CD4-positive, alpha-beta memory T cell (primary cell): ENCODE data around the gene UNKL. TPM values are rescaled to one million over a fixed set of nuclear protein-coding genes. Genes with fewer than 3 reads are reported as not detected.

ENCODE experiments used
- CTCF ChIA-PET: fragments of 350-600 bp; sonication (Branson Sonifier 250); formaldehyde crosslinking; loops from one replicate; lab custom pipeline; 2021; ENCODE audit warnings: inconsistent platforms; ENCODE audit not compliant: partially characterized antibody; lab: Charles Lee
- POLR2A ChIA-PET: fragments of 350-600 bp; sonication (Branson Sonifier 250); formaldehyde crosslinking; loops from one replicate; lab custom pipeline; 2021; ENCODE audit not compliant: partially characterized antibody; lab: Charles Lee
- DNase-seq, 5 donors: peaks; one replicate each; pipeline versions ENCODE4 v3.0.0 to v3.0.0-alpha.2; 2020 to 2022; ENCODE audit warnings: mixed read lengths in 1 of 5
- H3K27ac ChIP-seq: one replicate; pipeline ENCODE4 v1.7.0; 2013; ENCODE audit warnings: low read depth, low read length
- H3K27me3 ChIP-seq: 2 replicates; pipeline ENCODE4 v1.7.0; 2013; ENCODE audit warnings: mild to moderate bottlenecking, low read length, moderate library complexity; ENCODE audit not compliant: insufficient read depth
- H3K36me3 ChIP-seq: 2 replicates; pipeline ENCODE4 v1.7.0; 2013; ENCODE audit warnings: mild to moderate bottlenecking, low read length, moderate library complexity; ENCODE audit not compliant: insufficient read depth
- H3K4me1 ChIP-seq: 2 replicates; pipeline ENCODE4 v1.7.0; 2013; ENCODE audit warnings: mild to moderate bottlenecking, low read length, moderate library complexity; ENCODE audit not compliant: insufficient read depth
- H3K4me3 ChIP-seq, 2 donors: one replicate each; pipeline ENCODE4 v1.7.0; 2013; ENCODE audit warnings: low read length in 2 of 2, mild to moderate bottlenecking in 1 of 2
- H3K9me3 ChIP-seq, 2 donors: one replicate each; pipeline ENCODE4 v1.7.0; 2013; ENCODE audit warnings: low read length in 2 of 2, control low read depth in 1 of 2; ENCODE audit not compliant: control insufficient read depth in 1 of 2
- H3K27ac Mint-ChIP-seq, 7 donors: one replicate each; pipeline ENCODE4 v1.8.0; 2020 to 2021; ENCODE audit warnings: mixed read lengths in 7 of 7, mild to moderate bottlenecking in 6 of 7, inconsistent platforms in 3 of 7, moderate library complexity in 3 of 7
- H3K27me3 Mint-ChIP-seq, 2 donors: one replicate each; pipeline ENCODE4 v1.8.0; 2020 to 2021; ENCODE audit warnings: mixed read lengths in 2 of 2
- H3K36me3 Mint-ChIP-seq, 2 donors: one replicate each; pipeline ENCODE4 v1.8.0; 2020 to 2021; ENCODE audit warnings: mixed read lengths in 2 of 2, inconsistent platforms in 1 of 2, mild to moderate bottlenecking in 1 of 2
- H3K4me1 Mint-ChIP-seq, 4 donors: one replicate each; pipeline ENCODE4 v1.8.0; 2020 to 2021; ENCODE audit warnings: mixed read lengths in 4 of 4, mild to moderate bottlenecking in 1 of 4
- H3K4me3 Mint-ChIP-seq, 8 donors: one replicate each; pipeline ENCODE4 v1.8.0; 2020 to 2021; ENCODE audit warnings: mixed read lengths in 8 of 8, mild to moderate bottlenecking in 7 of 8, moderate library complexity in 6 of 8, inconsistent platforms in 3 of 8
- H3K9me3 Mint-ChIP-seq, 8 donors: one replicate each; pipeline ENCODE4 v1.8.0; 2020 to 2021; ENCODE audit warnings: mixed read lengths in 8 of 8, mild to moderate bottlenecking in 5 of 8, inconsistent platforms in 3 of 8, moderate library complexity in 1 of 8
- intact Hi-C: fragments of 100-400 bp; cut with micrococcal nuclease; formaldehyde crosslinking; loops from one replicate; pipeline ENCODE4 v1.15.1; 2023
- polyA plus RNA-seq, 2 donors: library from polyadenylated mRNA; unstranded; fragments of 300-500 nt; fragmentation: Illumina TruSeq; gene quantifications; one replicate each; pipeline ENCODE4 v1.2.3, GENCODE V29; 2021
- total RNA-seq, 2 experiments: library from RNA; stranded (reverse); gene quantifications; one replicate each; pipeline ENCODE4 v1.2.3, GENCODE V29; 2021

Gene UNKL
- total and polyA plus RNA-seq, 4 experiments from 2014 or later: 1.3 to 122 (median 59.5) TPM

GRCh38 chr16:1390239-1390779 is 24.2 kb downstream of the UNKL start:
- no peaks in the 10 kb centered on the region for H3K9me3 ChIP-seq
- no peak overlapping the region for H3K4me3 ChIP-seq
- peaks cover 0 to 2% (median 0%) of the 10 kb centered on the region in 8 donors for H3K9me3 Mint-ChIP-seq
- peaks cover 0 to 1% (median 0%) of the 10 kb centered on the region in 4 donors for H3K4me1 Mint-ChIP-seq
- no peak overlapping the region for H3K4me3 Mint-ChIP-seq
- H3K27ac Mint-ChIP-seq: peak overlapping the region in 1 of 7 donors; percentile 60
- H3K27me3 ChIP-seq: no peaks in the 10 kb centered on the region
- intact Hi-C loops: no loop called here
- no peaks in the 10 kb centered on the region for H3K4me1 ChIP-seq
- ChIA-PET CTCF (no interaction called here), POLR2A (interaction anchor here (1.2 to 1.6 kb wide), 2 partner anchors 12 to 31 kb away, joined by 3 read pairs; partner anchors contain the start of gene UQCC4)
- DNase-seq: no peak
- H3K27ac ChIP-seq: no peak overlapping the region
- no peaks in the 10 kb centered on the region for H3K27me3 Mint-ChIP-seq
- H3K36me3 ChIP-seq: peaks cover 26% of the 10 kb centered on the region
- H3K36me3 Mint-ChIP-seq: peaks cover 20 to 33% of the 10 kb centered on the region in 2 donors

DNA sequence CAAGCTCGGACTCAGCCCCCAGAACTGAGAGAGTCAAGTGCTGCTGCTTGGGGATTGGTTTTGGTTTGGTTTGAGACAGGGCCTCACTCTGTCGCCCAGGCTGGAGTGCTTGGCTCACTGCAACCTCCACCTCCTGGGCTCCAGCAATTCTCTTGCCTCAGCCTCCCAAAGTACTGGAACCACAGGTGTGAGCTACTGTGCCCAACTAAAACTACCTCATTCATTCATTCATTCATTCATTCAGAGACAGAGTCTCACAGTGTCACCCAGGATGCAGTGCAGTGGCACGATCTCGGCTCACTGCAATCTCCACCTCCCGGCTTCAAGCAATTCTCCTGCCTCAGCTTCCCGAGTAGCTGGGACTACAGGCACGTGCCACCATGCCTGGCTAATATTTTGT is 24.7 kb downstream of the UNKL start:
- no peak overlapping the region for H3K4me3 Mint-ChIP-seq
- Histone ChIP-seq H3K4me1 (no peaks in the 10 kb centered on the region), H3K9me3 (no peaks in the 10 kb centered on the region), H3K36me3 (peaks cover 26% of the 10 kb centered on the region), H3K27me3 (no peaks in the 10 kb centered on the region), H3K4me3 (no peak overlapping the region), H3K27ac (no peak overlapping the region)
- POLR2A ChIA-PET: interaction anchor here (1.2 to 1.6 kb wide), 2 partner anchors 11 to 31 kb away, joined by 3 read pairs; partner anchors contain the start of gene UQCC4
- DNase-seq: no peak
- H3K27ac Mint-ChIP-seq: no peak overlapping the region
- no peaks in the 10 kb centered on the region for H3K27me3 Mint-ChIP-seq
- peaks cover 0 to 1% (median 0%) of the 10 kb centered on the region in 4 donors for H3K4me1 Mint-ChIP-seq
- CTCF ChIA-PET: no interaction called here
- intact Hi-C loops: no loop called here
- H3K36me3 Mint-ChIP-seq: peaks cover 20 to 35% of the 10 kb centered on the region in 2 donors
- H3K9me3 Mint-ChIP-seq: peaks cover 0 to 2% (median 0%) of the 10 kb centered on the region in 8 donors

DNA sequence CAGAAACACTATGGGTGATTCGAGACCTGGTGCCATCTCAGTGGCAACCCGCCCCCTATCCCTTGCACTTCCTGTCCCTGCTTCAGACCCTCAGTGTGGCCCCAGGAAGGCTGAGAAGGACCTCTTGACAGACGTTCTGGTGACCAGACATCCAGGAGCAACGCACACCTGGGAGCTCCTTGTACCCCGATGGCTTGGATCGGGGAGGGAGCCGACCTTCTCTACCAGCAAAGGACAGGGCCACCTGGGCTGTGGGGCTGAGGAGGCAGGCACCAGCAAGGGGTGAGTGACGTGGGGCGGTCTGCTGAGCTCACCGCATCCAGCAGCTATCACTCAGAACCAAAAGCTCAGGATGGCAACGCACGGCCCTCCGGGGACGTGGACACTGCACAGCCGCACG is 27.2 kb downstream of the UNKL start:
- intact Hi-C loops: no loop called here
- no peak for DNase-seq
- Histone ChIP-seq H3K9me3 (no peaks in the 10 kb centered on the region), H3K27ac (no peak overlapping the region), H3K4me3 (no peak overlapping the region), H3K27me3 (no peaks in the 10 kb centered on the region), H3K4me1 (no peaks in the 10 kb centered on the region), H3K36me3 (peaks cover 16% of the 10 kb centered on the region)
- Mint-ChIP-seq H3K4me1 (peaks cover 0 to 1% (median 0%) of the 10 kb centered on the region in 4 donors), H3K4me3 (no peak overlapping the region), H3K27me3 (no peaks in the 10 kb centered on the region), H3K36me3 (peaks cover 14 to 23% of the 10 kb centered on the region in 2 donors), H3K27ac (no peak overlapping the region), H3K9me3 (peaks cover 0 to 1% (median 0%) of the 10 kb centered on the region in 8 donors)
- ChIA-PET CTCF (interaction anchor here (0.7 kb wide), 1 partner anchor 1583 kb away, joined by 3 read pairs; no protein-coding TSS in a partner anchor), POLR2A (no interaction called here)

DNA sequence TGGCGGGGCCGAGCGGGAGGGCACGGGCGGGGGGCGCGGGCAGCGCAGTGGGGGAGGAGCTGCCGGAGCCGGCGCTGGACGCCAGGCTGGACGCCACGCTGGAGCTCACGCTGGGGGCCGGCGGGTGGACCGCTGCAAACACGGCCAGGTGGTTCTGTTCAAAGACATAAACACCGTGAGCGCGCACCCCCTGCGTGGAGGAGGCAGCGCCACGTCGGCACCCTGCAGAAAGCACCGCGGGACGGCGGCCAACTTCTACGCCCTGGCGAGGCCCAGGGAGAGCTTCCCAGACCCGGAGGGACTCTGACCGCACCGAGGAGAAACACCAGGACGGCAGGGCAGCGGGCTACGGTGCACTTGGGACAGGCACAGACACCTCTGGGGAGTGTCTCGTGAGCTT is 29.3 kb downstream of the UNKL start:
- no peak for DNase-seq
- no peak overlapping the region for H3K27ac ChIP-seq
- Mint-ChIP-seq H3K27me3 (no peaks in the 10 kb centered on the region), H3K4me1 (peaks cover 0 to 2% (median 1%) of the 10 kb centered on the region in 4 donors), H3K4me3 (no peak overlapping the region), H3K9me3 (no peaks in the 10 kb centered on the region), H3K27ac (no peak overlapping the region), H3K36me3 (peaks cover 8 to 24% of the 10 kb centered on the region in 2 donors)
- ChIA-PET CTCF (no interaction called here), POLR2A (no interaction called here)
- no peaks in the 10 kb centered on the region for H3K9me3 ChIP-seq
- no peaks in the 10 kb centered on the region for H3K27me3 ChIP-seq
- H3K36me3 ChIP-seq: peaks cover 17% of the 10 kb centered on the region
- no peak overlapping the region for H3K4me3 ChIP-seq
- peaks cover 2% of the 10 kb centered on the region for H3K4me1 ChIP-seq
- intact Hi-C loops: no loop called here

GRCh38 chr16:1383556-1383955 is 30.9 kb downstream of the UNKL start:
- Mint-ChIP-seq H3K4me1 (peaks cover 7 to 12% (median 10%) of the 10 kb centered on the region in 4 donors), H3K9me3 (no peaks in the 10 kb centered on the region), H3K36me3 (peaks cover 6 to 27% of the 10 kb centered on the region in 2 donors), H3K27me3 (no peaks in the 10 kb centered on the region), H3K27ac (no peak overlapping the region), H3K4me3 (no peak overlapping the region)
- Histone ChIP-seq H3K9me3 (no peaks in the 10 kb centered on the region), H3K4me3 (no peak overlapping the region), H3K36me3 (peaks cover 7% of the 10 kb centered on the region), H3K4me1 (peaks cover 14% of the 10 kb centered on the region), H3K27ac (no peak overlapping the region), H3K27me3 (no peaks in the 10 kb centered on the region)
- DNase-seq: no peak
- ChIA-PET CTCF (no interaction called here), POLR2A (interaction anchor here (0.8 kb wide), 1 partner anchor 23 kb away, joined by 4 read pairs; no protein-coding TSS in a partner anchor)
- intact Hi-C loops: no loop called here

GRCh38 chr16:1381612-1382406 is 32.7 kb downstream of the UNKL start:
- ChIA-PET POLR2A (no interaction called here), CTCF (interaction anchor here (1.4 kb wide), 1 partner anchor 16 kb away, joined by 3 read pairs; no protein-coding TSS in a partner anchor)
- no peak overlapping the region for H3K27ac Mint-ChIP-seq
- Histone ChIP-seq H3K4me3 (no peak overlapping the region), H3K4me1 (peaks cover 17% of the 10 kb centered on the region), H3K27me3 (no peaks in the 10 kb centered on the region), H3K36me3 (peaks cover 7% of the 10 kb centered on the region), H3K9me3 (no peaks in the 10 kb centered on the region), H3K27ac (no peak overlapping the region)
- DNase-seq: no peak
- intact Hi-C loops: no loop called here
- peaks cover 6 to 29% of the 10 kb centered on the region in 2 donors for H3K36me3 Mint-ChIP-seq
- no peak overlapping the region for H3K4me3 Mint-ChIP-seq
- no peaks in the 10 kb centered on the region for H3K9me3 Mint-ChIP-seq
- peaks cover 8 to 20% (median 11%) of the 10 kb centered on the region in 4 donors for H3K4me1 Mint-ChIP-seq
- no peaks in the 10 kb centered on the region for H3K27me3 Mint-ChIP-seq

DNA sequence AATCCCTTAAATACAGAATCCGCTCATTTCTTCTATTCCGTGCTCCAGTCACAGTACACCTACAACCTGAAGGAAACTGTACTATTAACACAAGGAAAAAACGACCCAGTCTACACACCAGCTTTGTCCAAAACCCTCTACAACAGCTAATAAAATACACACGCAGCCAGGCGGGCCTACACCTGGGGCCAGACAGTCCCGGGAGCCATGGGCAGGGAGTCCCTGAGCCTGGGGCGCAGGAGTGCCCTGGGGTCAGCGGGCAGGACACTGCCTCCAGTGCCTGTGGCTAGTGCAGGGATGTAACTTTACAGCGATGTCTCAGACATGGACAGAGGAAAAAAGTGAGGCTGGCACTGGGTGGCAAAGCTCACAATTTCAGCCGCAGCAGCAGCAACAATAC is 34.3 kb downstream of the UNKL start:
- Histone ChIP-seq H3K4me1 (peaks cover 17% of the 10 kb centered on the region), H3K36me3 (peaks cover 7% of the 10 kb centered on the region), H3K9me3 (no peaks in the 10 kb centered on the region), H3K27ac (no peak overlapping the region), H3K27me3 (no peaks in the 10 kb centered on the region), H3K4me3 (no peak overlapping the region)
- Mint-ChIP-seq H3K4me1 (peaks cover 8 to 20% (median 11%) of the 10 kb centered on the region in 4 donors), H3K4me3 (peak overlapping the region; percentile 69 to 85 (median 75)), H3K36me3 (peaks cover 6 to 27% of the 10 kb centered on the region in 2 donors), H3K27me3 (no peaks in the 10 kb centered on the region), H3K27ac (peak overlapping the region; percentile 60 to 80 (median 65)), H3K9me3 (no peaks in the 10 kb centered on the region)
- DNase-seq: no peak
- intact Hi-C loops: no loop called here
- CTCF ChIA-PET: interaction anchor here (0.6 to 1.8 kb wide), 6 partner anchors 11 to 325 kb away, joined by 3 to 5 read pairs (median 4); no protein-coding TSS in a partner anchor
- POLR2A ChIA-PET: interaction anchor here (0.6 to 1.3 kb wide), 6 partner anchors 26 to 883 kb away, joined by 3 read pairs; partner anchors contain the start of gene UQCC4
